Parathyroid adenoma (tissue), 2 donors: ENCODE data around the gene NDE1.

Experiments
- H2AFZ ChIP-seq: fragments of 300-600 bp; sonication (generic); one replicate; pipeline ENCODE4 v1.7.0; 2017; ENCODE audit warnings: antibody characterized with exemption, mild to moderate bottlenecking
- H3K27ac ChIP-seq: fragments of 300-600 bp; sonication (generic); one replicate; pipeline ENCODE4 v1.7.0; 2017
- H3K27me3 ChIP-seq: fragments of 300-600 bp; sonication (generic); one replicate; pipeline ENCODE4 v1.7.0; 2017; ENCODE audit warnings: low read length; ENCODE audit not compliant: control insufficient read depth, insufficient read depth
- H3K36me3 ChIP-seq: fragments of 300-600 bp; sonication (generic); one replicate; pipeline ENCODE4 v1.7.0; 2017; ENCODE audit warnings: low read length; ENCODE audit not compliant: control insufficient read depth, insufficient read depth
- H3K4me1 ChIP-seq: fragments of 300-600 bp; sonication (generic); one replicate; pipeline ENCODE4 v1.7.0; 2017; ENCODE audit warnings: control low read depth
- H3K4me2 ChIP-seq: fragments of 300-600 bp; sonication (generic); one replicate; pipeline ENCODE4 v1.7.0; 2017; ENCODE audit warnings: low read length
- H3K4me3 ChIP-seq: fragments of 300-600 bp; sonication (generic); one replicate; pipeline ENCODE4 v1.7.0; 2017; ENCODE audit warnings: low read depth, low read length
- H3K79me2 ChIP-seq: fragments of 300-600 bp; sonication (generic); one replicate; pipeline ENCODE4 v1.7.0; 2017; ENCODE audit warnings: control low read depth
- H3K9ac ChIP-seq: fragments of 300-600 bp; sonication (generic); one replicate; pipeline ENCODE4 v1.7.0; 2017; ENCODE audit warnings: mild to moderate bottlenecking
- H3K9me3 ChIP-seq: fragments of 300-600 bp; sonication (generic); one replicate; pipeline ENCODE4 v1.7.0; 2017; ENCODE audit warnings: low read length; ENCODE audit not compliant: control insufficient read depth
- TF ChIP-seq, protein P1 (sequence below): fragments of 300-600 bp; sonication (generic); IDR thresholded peaks from one replicate; pipeline ENCODE4 v1.7.0; 2017; ENCODE audit warnings: antibody characterized with exemption, mild to moderate bottlenecking
- donor health status: primary hyperparathyroidism.

NDE1 gene

GRCh38 chr16:15694499-15694898 is 44.5 kb downstream of the NDE1 start:
- H3K79me2 ChIP-seq: no peaks in the 10 kb centered on the region
- no peak overlapping the region for H3K9ac ChIP-seq
- H3K27ac ChIP-seq: no peak overlapping the region
- H3K4me2 ChIP-seq: no peak overlapping the region
- no peaks in the 10 kb centered on the region for H3K4me1 ChIP-seq
- no peaks in the 10 kb centered on the region for H3K9me3 ChIP-seq
- H3K36me3 ChIP-seq: no peaks in the 10 kb centered on the region
- H2AFZ ChIP-seq: no peak overlapping the region
- no peaks in the 10 kb centered on the region for H3K27me3 ChIP-seq
- TF ChIP-seq, protein P1, sequence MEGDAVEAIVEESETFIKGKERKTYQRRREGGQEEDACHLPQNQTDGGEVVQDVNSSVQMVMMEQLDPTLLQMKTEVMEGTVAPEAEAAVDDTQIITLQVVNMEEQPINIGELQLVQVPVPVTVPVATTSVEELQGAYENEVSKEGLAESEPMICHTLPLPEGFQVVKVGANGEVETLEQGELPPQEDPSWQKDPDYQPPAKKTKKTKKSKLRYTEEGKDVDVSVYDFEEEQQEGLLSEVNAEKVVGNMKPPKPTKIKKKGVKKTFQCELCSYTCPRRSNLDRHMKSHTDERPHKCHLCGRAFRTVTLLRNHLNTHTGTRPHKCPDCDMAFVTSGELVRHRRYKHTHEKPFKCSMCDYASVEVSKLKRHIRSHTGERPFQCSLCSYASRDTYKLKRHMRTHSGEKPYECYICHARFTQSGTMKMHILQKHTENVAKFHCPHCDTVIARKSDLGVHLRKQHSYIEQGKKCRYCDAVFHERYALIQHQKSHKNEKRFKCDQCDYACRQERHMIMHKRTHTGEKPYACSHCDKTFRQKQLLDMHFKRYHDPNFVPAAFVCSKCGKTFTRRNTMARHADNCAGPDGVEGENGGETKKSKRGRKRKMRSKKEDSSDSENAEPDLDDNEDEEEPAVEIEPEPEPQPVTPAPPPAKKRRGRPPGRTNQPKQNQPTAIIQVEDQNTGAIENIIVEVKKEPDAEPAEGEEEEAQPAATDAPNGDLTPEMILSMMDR: no peak
- H3K4me3 ChIP-seq: no peak overlapping the region

GRCh38 chr16:15699819-15700218 is 49.8 kb downstream of the NDE1 start:
- Histone ChIP-seq H3K27me3 (no peaks in the 10 kb centered on the region), H3K27ac (no peak overlapping the region), H3K9me3 (no peaks in the 10 kb centered on the region), H3K4me1 (no peaks in the 10 kb centered on the region), H3K79me2 (no peaks in the 10 kb centered on the region), H3K36me3 (no peaks in the 10 kb centered on the region), H3K4me3 (no peak overlapping the region), H3K9ac (no peak overlapping the region), H3K4me2 (no peak overlapping the region), H2AFZ (no peak overlapping the region)
- TF ChIP-seq, protein P1: no peak

- Histone ChIP-seq H3K9ac (no peak overlapping the region), H3K4me2 (no peak overlapping the region), H3K9me3 (no peaks in the 10 kb centered on the region), H3K27ac (no peak overlapping the region), H3K36me3 (no peaks in the 10 kb centered on the region), H3K4me3 (no peak overlapping the region), H3K27me3 (no peaks in the 10 kb centered on the region), H3K4me1 (no peaks in the 10 kb centered on the region), H3K79me2 (no peaks in the 10 kb centered on the region), H2AFZ (no peak overlapping the region)
- TF ChIP-seq, protein P1: no peak
Measured at GRCh38 chr16:15701367-15701766, 51.3 kb downstream of the NDE1 start.

DNA sequence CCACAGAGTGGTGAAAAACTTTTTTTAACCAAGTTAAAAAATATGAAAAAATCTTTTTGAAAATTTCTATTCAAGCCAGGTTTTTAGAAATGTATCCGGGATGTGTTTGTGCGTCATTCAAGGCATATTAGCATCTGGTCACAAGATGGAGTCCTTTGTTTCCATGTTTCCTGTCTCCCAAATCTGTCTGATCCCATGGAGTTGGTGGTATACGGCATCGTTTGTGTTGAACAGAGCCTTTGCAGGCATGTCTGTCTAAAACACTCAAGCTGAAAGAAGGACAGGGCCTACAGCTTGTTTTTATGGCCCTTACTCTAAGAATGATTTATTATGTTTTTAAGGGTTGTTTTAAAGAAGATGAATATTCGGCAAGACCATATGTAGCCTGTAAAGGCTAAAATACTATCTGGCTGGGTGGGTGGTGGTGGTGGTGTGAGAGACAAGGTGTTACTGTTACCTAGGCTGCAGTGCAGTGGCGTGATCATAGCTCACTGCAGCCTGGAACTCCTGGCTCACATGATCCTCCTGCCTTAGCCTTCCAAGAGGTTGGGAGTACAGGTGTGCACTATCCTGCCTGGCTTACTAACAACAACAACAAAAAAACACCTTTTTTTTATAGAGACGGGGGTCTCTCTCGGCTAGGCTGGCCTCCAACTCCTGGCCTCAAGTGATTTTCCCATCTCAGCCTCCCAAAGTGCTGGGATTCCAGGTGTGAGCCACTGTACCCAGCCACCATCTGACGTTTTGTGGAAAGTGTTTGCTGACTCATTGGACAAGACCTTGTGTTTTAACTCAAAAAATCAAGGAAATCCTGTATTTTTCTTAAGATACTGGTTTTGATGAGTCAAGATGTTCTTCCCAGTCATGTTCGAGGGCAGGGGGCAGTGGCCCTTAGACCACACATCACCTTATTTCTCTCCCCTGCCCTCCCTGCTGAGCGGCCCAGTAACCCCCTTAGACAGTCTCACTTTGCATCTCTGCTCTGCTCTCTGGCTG is 52.2 kb downstream of the NDE1 start:
- no peak overlapping the region for H3K27ac ChIP-seq
- no peak overlapping the region for H3K4me3 ChIP-seq
- TF ChIP-seq, protein P1: no peak
- H3K27me3 ChIP-seq: no peaks in the 10 kb centered on the region
- H2AFZ ChIP-seq: no peak overlapping the region
- H3K9me3 ChIP-seq: no peaks in the 10 kb centered on the region
- no peaks in the 10 kb centered on the region for H3K4me1 ChIP-seq
- no peak overlapping the region for H3K9ac ChIP-seq
- H3K79me2 ChIP-seq: no peaks in the 10 kb centered on the region
- H3K36me3 ChIP-seq: no peaks in the 10 kb centered on the region
- H3K4me2 ChIP-seq: no peak overlapping the region
